ENCODE results near the gene LECT2.

LECT2 gene

DNA sequence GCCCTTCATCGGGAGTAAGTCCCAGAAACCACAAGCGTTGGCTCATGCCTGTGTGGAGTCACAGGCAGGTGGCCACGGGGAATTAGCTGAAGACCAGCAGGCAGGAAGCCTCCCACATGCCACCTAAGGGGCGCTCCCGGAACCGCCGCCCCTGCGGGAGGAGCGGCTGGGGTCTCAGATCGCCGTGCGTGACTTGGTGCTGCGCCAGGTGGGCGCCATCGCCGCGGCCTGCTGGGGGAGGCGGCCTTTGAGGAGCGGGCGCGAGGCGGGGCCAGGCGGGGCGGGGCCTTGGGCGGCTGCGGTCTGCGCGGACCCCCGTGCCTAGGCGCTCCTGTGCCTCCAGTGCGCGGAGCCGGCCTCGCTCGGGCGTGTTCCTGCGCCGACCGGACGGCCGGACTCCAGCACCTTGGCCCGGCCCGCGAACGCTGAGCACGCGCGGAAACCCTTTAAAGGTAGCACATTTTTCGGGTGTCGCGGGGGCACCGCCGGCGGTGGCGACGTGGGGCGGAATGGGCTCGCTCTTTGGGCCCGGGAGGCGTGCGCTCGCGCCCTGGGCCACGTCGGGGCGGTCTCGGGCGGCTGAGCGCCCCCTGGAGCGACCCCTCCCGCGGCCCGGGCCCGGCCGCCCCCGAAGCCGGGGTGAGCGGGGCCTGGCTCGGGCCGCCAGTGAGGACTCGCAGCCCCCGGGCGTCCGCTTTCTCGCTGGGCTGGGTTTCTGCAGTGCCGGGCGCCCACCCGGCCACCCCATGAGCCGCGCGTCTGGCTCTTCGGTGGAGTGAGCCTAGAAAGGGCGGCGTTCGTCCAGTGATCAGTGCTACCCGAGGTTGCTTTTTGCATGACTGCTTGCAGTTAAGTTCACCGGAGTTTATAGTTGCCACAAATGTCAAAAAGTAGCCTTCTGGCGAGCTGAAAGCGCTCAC, 24.5 kb downstream of the LECT2 start:
- DNase-seq: no peak

DNA sequence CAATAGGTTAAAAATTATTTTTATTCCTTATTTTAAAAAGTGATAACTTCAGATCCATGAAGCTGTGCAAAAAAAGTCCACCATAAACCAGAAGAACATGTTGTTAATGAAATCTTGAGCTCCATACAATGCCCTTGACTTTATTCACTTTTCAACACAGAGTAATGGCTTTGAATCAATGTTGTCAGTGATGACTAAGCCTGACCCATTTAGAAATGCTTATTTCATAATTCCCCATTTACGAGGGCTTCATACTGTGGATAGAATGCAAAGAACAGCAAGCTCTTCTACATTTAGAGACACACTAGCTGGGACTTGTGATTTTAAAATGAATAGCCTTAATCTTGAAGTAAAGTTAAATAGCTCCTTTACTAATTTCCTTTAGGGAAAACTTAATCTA, 33.4 kb downstream of the LECT2 start:
- no peak for DNase-seq

DNA sequence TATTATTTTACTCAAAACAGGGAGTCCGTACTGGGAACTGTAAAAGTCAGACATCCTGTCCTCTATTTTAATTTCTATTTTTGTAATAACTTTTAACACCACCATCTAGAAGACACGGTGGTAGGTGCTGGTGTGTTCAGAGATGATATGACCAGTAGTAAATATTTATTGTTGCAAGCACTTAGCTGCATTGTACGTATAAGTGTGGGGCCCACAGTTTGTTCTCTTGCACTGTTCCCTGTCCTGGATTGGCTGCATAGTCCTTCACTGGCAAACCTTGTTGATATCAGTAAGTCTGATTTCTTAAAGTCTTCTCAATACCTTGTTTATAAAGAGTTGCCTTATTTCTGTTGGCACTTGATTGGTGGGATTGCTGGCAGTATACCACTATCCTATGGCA, 34.6 kb downstream of the LECT2 start:
- DNase-seq: no peak

DNA sequence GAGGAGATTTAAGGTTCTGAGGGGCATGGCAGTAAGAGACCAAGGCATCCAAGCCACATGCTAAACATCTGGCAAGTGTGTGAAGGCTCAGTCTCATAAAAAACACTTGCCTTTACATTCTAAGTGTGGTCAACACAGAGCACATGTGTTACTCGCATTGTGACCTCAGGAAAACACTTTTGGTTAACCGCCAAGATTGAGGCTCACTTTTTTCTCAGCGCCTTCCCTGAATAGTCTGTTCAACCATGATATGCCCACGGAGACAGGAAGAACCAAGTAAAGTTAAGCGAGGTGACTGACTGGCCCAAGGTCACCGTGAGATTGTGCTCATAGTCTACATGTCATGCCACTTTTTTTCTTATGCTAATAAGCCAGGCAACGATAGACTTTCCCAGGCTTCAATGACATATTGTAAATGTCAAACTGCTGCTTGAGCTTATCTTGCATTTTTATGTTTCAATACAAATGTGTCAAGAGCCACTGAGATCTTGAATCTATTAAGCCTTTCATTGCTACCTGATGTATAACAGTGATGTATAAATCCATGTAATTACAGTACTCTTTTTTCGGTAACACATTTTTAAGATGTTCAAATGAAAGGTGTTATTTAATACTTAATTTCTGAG, 38.0 kb downstream of the LECT2 start:
- DNase-seq: no peak

DNA sequence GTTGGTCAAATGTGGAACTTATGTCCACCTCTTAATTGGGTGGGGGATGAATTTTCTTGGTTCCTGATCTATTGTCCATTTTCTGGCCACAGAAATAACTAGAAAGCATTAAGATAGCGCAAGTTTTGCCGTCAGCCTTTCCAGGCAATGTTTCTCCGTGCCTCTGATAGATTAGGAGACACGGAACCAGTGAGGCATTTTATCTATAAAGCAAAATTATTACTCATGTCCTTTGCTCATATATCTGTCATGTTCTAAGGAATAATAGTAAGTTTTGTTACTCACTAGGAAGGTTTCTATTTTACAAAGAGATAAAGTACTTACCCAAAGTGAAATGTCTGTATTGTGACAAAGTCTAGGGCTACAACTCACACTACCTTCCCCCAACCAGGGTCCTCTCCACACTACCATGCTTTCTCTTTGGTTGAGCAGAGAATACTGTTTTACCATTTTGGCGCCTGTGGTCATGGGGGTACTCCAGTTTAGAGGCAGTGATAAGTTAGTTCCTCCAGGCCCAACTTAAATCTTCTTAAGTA, 39.2 kb downstream of the LECT2 start:
- DNase-seq: no peak

DNA sequence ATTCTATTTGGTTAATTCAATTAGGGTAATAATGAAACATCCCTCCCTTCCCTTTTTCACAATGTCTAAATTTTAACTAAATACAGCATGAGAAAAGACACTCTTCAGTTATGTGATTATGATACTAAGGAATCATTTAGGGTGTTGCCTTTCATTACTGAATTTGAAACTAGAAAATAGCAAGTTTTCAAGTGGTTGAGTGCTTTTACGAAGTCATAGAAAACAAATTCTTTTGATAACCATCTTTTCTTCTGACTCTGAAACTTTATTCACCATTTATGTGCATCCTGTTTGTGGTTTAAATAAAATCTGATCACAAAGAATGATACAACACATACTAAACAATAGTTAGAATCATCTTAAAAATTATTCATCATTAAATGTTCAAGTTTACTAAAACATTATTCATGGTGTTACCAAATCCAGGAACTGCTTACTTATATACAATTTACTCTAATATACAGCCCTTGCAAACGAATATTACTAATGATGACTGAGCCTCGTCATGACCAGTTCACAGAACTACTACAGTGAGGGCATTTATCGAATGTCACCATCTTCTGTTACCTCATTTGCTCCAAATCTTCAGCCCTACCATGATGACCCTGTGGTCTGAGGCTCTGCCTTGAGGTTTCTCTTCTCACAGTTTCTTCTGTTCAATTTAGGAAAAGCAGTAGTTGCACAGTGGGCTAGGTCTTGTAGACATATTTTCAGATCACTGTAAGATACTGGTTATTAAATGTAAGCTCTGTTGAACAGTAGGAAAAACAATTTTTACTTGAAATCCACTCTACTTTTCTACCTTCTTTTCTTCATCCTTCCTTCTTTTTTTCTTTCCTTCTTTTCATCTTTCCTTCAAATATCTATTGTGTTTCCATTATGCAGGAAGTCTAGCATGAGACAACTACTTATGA, 40.8 kb downstream of the LECT2 start:
- DNase-seq: no peak

DNA sequence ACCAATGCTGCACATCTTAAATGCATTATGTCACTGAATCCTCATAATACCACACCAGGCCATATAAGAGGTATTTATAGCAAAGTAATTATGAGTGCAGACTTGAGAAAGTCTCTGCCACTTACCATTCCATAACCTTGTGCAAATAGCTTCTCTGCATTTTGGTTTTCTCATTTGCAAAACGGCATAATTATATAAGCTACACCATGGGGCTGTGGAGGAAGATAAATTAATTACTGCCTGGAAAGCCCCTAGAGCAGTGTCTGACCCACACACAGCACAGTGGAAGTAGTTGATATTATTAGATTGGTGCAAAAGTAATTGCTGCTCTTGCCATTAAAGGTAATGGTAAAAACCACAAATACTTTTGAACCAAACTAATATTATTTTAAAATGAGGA, 49.6 kb downstream of the LECT2 start:
- no peak for DNase-seq

DNA sequence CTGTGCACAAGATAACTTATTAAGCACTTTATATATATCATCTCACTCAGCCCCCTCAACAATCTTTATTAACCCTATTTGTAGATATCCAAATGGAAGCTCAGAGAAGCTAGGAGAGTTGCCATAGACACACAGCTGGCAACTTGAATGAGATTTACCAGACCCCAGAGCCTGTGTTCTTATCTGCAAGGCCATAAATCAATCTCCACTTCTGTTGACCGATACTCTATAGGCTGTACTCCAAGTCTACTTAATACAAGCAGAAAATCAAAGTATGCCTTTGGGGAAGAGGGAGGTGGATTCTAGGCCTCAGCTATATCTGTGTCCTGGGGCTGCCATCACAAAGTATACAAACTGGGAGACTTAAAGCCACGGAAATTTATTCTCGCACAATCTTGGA, 53.1 kb downstream of the LECT2 start:
- DNase-seq: no peak

DNA sequence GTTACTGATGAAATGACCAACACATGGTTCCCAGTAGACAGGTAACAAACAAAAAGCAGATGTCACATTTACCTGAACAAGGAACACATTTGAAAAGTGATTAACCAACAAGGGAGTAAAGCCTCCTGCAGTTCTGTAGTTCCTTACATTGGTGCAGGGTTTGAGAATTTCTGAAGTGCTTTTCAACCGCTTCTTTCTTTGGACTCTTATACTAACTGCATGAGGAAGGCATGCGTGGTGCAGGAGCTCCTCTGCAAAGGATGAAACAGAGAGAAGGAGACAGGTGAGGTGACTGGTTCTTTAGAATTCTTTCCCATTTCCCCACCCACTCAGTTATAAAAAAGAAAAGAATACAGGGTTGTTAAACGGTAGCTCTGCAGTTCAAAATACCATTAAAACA, 54.5 kb downstream of the LECT2 start:
- DNase-seq: no peak

DNA sequence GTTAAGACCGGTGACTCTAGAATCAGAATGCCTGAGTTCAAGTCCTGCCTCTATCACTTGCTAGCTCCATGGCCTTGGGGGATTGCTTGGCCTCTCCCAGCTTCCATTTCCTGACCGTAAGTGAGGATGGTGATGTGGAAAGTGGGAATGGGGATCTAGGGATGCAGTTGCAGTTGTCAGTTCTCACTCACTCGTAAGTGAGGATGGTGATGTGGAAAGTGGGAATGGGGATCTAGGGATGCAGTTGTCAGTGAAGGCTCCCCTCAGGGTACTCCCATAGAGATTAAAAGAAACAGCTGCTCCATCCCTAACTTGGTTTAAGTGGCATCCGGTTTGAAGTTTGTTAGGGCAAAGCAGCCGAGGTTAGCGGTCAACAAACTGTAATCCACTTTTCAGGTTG, 56.1 kb downstream of the LECT2 start:
- no peak for DNase-seq

All from femur (tissue), 1 donor.